HG03039 (cell line): Measurements from ENCODE around the gene SATB1.
"Not testable (repeated sequence)": the region's sequence is repeated elsewhere in the genome, so short reads cannot be mapped to it uniquely, and the experiment has no call there.

Source experiments
- ATAC-seq: cut with Tn5 transposase; IDR thresholded peaks from one replicate; pipeline ENCODE4 v1.9.1; 2021; ENCODE audit warnings: mild to moderate bottlenecking, moderate library complexity; ENCODE audit not compliant: unreplicated experiment

SATB1 gene

DNA sequence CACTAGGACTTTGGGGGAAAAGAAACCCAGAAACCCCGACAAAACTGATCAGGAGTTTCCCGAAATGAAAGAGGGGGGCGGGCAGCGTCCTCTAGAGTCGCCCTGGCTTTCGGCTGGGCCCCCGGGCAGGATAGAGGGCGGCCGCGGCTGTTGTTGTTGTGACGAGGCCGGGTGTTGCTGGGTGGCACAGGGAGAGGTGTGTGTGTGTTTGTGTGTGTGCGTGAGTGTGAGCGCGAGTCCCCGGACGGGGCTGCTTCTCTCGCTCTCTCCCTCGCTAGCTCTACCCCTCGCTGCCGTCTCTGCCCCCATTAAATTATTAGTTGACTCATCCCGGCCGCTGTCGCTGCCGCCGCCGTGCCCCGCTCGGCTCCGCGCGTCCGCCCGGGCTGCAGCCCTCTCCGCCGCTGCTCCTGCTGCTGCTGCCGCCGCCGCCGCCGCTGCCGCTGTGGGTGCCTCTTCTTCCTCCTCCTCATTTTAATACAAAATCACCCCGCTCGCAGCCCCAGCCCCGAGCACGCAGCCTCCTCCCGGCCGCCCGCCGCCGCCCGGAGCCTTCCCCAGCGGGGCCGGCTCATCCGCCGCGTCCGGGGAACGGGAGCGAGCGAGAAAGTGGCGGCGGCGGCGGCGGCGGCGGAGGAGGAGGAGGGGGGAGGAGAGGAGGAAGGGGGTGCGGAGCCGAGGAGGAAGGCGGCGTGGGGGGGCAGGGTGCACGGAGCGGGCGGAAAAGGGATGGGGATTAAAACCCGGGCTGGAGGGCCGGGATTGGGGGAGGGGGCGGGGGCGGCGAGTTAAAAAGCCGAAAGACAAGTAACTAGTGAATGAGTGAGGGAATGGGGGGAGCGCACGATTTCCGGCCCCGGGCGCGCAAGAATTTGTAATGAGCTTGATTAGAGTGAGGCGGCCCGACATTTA, at the start of gene SATB1:
Gene SATB1, minus strand, starts transcription at position 611 of the 912 bp plus-strand sequence. CDS start 4,372 bp downstream, outside the sequence.
- ATAC-seq, result peak; percentile 36

DNA sequence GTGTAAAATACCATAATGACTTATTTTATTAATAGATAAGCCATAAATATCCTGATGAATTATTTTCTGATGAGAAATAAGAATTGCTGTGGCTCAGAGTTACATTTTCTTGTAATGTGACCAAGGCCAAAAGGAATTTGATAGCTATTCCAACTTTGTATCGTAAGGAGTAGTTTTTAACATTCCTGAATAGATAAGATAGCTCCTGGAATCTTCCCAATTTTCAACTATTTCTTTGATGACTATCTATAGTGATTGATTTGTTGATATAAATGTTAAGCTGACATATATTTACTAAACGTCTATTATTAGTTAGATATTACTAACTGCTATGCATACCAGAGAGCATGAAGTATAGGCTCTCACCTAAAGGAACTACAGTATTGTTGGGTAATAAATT, 49.1 kb upstream of the SATB1 start:
- no peak for ATAC-seq

DNA sequence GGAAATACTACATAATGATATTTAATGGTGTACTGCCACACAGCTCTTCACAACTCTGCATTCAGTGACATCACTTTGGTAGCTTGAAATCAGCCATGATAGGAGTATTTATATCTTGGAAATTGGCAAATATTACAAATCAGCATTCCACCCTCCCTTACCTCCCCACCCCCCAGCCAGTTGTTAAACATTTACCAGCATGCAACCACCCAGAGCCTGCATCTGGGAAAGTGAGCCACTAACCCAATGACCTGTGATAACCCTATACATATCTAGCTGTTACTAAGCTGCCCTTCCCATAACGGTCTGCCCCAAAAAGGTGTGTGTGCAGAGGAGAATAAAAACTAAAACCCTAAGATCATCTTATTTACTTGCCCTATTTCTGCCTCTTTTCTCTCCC, 44.6 kb upstream of the SATB1 start:
- no peak for ATAC-seq

DNA sequence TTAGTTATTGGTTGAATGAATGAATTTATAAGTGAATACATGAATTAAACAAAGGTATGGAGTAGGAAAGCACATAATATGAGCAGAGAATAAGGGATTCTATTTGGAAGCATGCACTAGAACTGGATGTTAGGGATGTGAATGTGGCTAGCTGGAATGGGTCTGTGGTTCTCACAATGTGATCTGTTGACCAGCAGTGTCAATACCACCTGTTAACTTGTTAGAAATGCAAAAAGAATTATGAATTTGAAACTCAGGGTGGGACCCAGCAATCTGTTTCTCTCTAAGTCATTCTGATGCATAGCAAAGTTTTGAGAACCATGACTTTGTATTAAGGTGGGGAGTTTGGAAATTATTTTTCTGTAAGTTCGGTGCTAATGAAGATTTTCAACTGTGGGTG, 41.0 kb upstream of the SATB1 start:
- no peak for ATAC-seq

DNA sequence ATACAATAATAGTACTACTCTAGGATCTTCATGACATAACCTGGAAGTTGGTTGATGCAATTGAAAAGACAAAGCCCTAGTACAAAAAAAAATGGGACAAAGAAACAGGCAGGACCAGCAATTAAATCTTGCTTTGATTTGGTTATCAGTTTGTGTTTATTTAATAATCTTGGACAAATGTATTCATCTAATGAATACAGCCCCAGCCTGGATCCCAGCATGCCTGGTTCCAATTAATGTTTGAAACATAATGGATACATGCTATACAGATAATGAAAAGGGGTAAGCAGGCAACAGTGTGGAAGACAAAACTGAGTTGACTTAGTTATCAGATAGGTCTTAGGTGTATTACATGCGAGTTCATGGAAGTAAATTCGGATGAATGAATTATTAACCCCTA, 29.6 kb upstream of the SATB1 start:
- ATAC-seq, result no peak

DNA sequence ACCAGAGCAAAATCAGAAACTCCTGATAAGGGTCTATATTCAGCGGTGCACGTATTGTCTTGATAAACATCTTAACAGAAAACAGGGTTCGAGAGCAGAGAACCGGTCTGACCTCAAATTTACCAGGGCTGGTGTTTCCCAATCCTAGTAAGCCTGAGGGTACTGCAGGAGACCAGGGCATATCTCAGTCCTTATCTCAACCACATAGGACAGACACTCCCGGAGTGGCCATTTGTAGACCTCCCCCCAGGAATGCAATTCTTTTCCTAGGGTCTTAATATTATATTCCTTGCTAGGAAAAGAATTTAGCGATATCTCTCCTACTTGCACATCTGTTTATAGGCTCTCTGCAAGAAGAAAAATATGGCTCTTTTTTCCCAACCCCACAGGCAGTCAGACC, 24.5 kb upstream of the SATB1 start:
- not testable (repeated sequence) for ATAC-seq

DNA sequence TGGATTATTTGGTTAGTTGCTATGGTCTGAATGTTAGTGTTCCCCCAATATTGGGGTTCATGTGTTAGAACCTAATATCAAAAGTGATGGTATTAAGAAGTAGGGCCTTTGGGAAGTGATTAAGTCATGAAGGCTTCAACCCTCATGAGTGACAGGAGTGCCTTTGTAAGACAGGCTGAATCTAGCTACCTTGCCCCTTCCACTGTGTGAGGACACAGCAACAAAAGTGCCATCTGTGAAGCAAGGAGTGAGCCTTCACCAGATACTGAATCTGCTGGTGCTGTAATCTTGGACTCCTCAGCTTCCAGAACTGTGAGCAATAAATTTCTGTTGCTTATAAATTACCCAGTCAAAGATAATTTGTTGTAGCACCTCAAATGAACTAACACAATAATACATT, 22.6 kb upstream of the SATB1 start:
- ATAC-seq, result no peak

DNA sequence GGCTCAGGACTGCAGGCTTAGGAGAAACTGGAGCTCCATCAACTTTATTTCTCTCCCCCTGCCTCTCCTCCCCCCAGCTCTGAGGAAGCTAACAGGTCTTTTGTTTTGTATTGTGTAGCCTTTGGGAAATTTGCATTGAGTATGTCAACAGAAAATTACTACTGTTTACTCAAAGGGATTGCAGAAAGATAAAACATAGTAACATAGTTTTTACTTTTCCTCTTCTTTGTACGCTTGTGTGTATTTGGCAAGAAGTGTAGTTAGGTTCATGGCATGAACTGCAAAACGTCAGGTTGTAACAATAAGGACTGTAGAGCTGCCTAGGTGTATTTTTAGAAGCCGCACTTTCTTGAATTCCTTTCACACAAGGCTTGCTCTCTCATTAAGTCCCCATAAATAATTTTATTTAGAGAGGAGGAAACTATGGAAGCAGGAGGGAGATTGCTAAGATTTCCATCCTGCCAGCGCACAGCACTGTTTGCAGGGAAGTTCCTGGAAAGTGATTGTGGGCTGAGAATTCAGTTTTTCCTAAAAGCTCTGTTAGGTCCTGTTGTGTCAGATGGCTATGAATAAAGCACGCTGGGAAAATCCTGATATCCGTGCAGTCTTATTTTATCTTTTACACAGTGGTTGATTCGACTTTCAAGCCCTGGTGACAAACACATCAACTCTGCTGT, 21.1 kb upstream of the SATB1 start:
- ATAC-seq, result no peak

DNA sequence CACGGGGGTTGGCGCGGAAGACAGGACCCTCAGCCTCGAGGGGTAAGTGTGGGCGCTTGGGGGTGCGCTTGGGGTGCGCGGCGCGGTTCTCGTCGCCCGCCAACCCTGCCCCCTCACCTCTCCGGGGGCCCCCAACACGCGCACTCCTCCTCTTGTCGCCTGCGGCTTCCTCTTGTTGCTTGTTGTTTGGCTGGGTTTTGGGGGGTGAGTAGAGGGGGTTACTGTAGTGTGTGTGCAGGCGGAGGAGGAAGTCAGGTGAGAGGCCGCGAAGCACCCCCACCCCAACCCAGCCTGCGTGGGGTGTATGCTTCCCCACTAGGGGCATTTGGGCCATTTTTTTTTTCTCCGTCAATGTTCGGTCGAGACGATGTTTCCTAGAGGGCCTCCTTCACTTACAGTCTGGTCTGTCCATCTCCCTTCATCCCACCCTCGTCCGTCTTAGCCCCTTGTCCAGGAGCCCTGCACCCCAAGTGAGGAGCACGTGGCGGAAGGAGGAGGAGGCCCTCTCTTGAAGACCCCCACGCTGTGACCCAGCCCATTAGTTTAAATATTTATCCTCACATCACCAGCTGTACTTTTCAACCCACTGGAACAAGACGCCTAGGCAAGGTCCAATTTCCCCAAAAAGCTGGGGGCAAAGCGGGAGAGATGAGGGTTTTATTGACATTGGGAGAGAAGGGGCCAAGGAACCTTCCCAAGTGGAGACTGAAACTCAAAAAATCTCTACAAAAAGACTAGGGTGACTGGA, 20.4 kb upstream of the SATB1 start:
- no peak for ATAC-seq

DNA sequence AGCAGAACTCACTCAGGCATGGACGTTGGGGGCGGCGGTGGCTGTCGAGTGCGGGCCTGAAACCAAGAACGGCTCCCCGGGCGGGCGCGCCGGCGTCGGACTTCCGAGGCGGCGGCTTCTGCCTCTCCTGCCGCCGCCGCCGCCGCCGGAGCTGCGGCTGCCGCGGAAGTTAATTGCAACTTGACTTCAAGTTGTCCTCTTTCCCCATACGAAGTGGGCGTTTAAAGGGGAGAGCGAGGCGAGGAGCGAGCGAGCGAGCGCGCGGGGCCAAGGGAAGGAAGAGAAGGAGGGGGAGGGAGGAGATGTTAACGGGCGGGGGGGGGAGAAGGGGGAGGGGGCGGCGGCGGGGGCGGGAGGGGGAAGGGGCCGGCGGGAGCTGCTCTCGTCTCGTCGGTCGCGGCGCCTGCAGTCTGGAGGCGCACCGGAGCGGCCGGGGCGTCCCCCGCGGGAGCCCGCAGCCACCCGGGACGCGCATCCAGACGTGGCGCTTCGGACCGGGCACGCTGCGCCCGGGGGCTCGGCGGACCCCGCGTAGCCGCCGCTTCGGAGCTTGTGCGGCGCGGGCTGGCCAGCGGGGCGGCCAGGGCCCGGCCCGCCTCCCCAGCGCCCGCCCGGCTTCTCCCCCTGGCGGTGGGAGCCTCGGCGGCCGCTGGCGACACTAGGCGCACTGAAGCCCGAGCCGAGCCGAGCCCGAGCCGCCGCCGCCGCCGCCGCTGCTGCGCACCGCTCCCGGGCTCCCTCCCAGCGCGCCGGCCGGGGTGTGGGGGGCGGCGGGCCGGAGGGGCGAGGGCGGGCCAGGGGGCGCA, 19.7 kb upstream of the SATB1 start:
- ATAC-seq, result peak; percentile 77

DNA sequence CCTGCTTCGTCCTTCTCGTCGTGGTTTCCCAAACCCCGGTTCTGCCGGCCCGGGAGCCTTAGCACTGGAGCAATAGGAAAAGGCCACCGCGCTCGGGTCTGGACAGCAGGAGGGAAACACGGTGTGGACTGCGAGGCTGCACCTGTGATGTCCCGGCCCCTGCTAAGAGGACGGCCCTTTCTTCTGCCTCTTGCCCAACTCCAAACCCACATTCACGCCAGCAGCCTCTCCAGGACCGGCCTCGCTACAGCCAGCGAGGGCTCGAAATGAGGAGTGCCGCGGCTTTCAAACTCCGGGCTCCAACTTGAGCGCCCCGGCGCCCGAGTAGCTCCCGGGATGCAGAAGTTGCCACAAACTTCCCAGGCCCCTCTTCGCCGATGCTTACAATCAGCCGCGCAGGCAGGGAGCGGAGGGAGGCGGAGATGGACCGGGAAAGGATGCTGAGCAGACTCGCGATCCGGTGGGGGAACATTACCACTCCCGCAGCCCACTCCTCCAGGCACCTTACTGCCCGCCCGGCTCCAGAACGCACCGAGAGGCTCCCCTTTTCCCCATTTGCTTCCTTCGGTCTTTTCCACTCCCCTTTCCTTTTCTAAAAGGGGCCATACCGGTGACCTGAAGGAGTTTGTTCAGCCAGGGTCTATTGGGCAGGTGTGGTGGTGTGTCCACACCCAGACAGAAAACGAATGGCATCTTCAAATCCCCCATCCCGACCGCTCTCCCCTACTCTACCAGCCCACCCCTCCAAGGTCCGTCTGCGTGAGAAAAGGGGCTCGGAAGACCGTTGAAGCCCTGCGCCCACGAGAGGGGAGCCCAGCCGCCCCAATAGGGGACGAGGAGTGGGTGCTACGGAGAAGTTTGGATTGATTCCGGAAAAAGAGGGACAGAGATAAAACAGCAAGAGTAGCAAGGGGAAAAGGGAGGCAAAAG, 18.8 kb upstream of the SATB1 start:
- no peak for ATAC-seq

DNA sequence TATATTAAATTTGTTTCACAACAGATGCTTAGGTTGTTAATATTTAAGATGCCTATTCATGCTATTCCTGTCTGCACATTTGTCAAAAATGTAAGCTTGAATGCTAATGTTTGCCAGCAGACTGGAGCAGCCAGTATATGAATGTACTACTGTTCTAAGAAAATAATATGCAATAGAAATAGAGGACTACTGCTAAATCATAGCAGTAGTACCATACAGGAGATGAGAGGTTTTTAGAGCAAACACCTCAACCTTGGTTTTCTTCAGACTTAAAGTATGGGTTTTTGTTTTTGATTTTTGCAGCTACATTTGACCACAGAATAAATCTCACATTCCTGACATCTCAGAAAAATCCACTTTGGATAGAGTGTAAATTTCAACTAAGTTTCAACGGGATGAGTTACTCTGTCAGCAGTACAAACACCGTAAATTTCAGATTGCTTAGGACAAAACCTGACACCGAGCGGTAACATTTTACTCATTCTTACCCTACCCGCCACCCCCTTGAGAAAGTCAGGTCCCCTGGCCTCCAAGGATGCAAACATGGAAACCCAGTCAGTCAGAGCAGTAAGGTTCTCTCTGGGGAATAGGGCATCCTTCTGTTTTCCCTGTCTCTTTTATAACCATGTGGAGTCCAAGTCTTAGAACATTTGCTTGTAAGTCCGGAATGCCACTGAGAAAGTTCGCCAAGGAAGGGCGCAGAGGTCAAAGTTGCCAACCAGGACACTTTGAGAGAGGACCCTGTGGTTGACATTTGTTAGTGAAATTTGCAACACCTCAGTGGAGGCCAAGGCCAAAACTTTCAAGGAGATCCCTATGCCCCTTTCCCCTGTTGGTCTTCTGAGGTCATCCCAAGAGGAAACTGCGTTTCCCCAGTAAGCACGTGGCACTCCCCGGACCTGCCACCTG, 17.9 kb upstream of the SATB1 start:
- no peak for ATAC-seq

DNA sequence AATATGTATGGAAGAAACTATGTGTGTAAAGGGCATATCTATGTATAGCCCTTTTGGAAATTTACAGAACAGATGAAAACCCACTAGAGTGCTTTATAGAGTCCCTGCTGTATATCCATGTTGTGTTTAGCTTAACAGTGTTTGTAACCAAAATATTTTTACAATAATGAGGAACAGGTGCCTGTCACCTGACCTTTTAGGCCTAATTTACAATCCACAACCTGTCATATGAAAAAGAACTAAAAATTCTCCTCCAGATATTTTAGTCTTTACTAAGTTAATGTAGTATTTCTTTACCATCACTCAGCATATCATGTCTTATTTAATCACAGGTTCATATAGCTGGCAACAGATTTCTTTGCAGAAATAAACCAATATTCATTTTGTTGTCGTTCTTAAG, 16.4 kb upstream of the SATB1 start:
- ATAC-seq, result no peak

DNA sequence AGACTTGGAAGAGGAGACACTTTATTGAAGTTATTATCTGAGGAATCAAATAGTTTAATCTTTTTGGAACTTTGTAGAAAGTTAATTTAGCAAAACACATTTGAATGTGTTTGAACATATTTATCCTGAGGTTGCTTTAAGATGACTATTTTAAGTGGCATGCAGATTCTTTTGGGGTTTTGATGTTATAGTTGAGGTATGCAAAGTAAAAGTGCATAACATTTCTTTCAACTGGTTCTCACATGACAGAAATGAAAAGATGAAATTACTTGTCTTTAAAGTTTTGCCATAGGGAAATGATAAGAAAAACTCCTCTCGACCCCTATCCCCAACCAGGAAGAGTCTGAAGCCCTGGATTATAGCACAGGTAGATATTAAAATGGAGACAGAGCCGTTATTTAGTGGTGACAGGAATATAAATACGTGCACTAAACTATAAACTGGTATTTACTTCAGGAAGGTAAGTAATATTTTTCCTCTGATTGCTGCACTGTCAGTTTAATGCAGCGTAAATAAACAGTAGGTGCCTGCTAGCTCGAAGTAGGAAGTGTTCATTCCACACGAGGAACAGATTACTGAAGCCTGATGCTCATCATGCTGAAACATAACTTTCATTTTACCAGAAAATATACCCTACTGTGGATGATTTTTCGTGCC, 15.1 kb upstream of the SATB1 start:
- no peak for ATAC-seq

DNA sequence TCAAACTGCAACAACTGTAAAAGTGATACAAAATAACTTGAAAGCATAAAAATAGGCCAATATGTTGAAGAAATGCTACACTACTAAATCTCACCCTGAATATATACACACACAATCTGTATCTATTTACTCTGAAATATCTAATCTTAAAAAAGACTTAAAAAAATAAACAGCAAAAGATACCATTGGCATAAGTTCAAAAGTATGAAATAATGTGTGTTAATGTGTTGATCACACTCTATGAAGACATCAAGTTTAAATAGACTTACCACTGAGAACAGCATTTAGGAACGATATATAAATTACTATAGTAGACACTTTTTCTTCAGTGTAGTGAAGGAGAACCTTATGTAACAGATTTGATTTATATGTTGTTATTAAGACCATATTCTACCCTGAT, 14.1 kb upstream of the SATB1 start:
- no peak for ATAC-seq

DNA sequence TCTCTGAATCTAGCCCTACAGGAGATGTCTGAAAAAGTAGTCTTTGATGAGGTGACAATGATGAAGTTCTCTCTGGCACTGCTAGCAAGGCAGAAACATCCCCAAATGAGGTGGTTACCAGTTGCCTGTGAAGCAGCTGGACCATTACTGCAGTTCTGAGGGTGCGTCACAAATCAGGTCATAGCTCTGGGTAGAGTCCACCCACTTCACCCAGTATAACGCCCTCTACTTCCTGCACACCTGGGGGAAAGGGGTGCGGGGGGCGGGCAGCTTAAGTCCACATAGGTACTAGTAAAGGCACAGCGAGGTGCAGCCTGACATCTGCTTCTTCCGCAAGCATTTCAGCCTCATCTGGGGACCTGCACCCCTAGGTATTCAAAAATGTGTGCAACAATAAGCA, 13.4 kb upstream of the SATB1 start:
- ATAC-seq, result no peak

DNA sequence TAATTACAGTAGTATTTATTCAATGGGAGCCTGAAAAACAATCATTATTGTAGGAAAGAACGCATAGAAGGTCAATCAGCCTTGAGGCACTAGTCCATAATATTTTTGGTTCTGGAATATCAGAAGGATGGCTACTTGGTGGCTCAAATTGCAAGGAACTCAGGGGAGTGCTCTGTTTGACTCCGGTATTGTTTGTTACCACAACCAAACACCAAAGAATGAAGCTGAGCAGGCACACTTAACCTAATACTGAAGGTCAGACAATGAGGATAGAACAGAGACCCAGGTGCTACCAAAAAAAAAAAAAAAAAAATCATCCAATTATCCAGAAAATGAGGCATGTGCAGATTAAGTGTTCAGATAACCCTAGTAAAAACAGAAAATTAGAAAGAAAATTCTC, 11.1 kb upstream of the SATB1 start:
- no peak for ATAC-seq

DNA sequence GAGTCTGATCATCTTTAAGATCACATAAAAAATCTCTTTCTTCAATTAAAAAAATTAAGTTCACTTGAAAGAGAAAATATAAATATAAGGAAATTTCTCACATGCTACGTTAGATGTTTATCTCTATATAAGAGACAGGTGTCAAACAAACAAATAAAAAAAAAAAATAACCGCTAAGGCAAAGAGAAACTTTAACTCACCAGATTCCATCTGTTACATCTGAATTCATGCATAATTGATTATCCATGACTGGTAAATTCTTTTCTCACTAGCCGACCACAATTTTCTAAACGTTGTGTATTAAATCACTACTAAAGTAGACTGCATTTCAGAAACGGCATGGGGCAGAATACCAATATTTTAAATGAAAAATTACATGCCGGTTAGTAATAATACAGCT, 9.6 kb upstream of the SATB1 start:
- ATAC-seq, result no peak
